Measurements from ENCODE around the gene HTT. TPM values are rescaled to one million over a fixed set of nuclear protein-coding genes. Genes with fewer than 3 reads are reported as not detected.

HTT gene
- total RNA-seq, 1 donor from 2014 or later: 72.0 TPM

GRCh38 chr4:3108211-3108610 is 33.7 kb downstream of the HTT start:
- DNase-seq (ENCODE audit: low read depth, low spot score): no peak
- no peak overlapping the region for H3K27ac Mint-ChIP-seq (ENCODE audit: unreplicated experiment)
- no peak overlapping the region for H3K4me3 Mint-ChIP-seq
- peaks cover 5% of the 10 kb centered on the region for H3K4me1 Mint-ChIP-seq
- TF ChIP-seq CTCF (conservative IDR thresholded peaks at IDR 0.05): no peak
- no peaks in the 10 kb centered on the region for H3K27me3 Mint-ChIP-seq (ENCODE audit: low read depth)
- peaks cover 8% of the 10 kb centered on the region for H3K36me3 Mint-ChIP-seq (ENCODE audit: low read depth)
- H3K9me3 Mint-ChIP-seq: no peaks in the 10 kb centered on the region

GRCh38 chr4:3111461-3111860 is 37.0 kb downstream of the HTT start:
- TF ChIP-seq CTCF (conservative IDR thresholded peaks at IDR 0.05): no peak

GRCh38 chr4:3112201-3112600 is 37.7 kb downstream of the HTT start:
- no peak overlapping the region for H3K27ac Mint-ChIP-seq (ENCODE audit: unreplicated experiment)
- H3K4me1 Mint-ChIP-seq: no peaks in the 10 kb centered on the region
- H3K4me3 Mint-ChIP-seq: no peak overlapping the region
- no peak for DNase-seq (ENCODE audit: low read depth, low spot score)
- peaks cover 7% of the 10 kb centered on the region for H3K36me3 Mint-ChIP-seq (ENCODE audit: low read depth)
- no peaks in the 10 kb centered on the region for H3K9me3 Mint-ChIP-seq
- no peaks in the 10 kb centered on the region for H3K27me3 Mint-ChIP-seq (ENCODE audit: low read depth)
- TF ChIP-seq CTCF (conservative IDR thresholded peaks at IDR 0.05): no peak

More at GRCh38 chr4:3111461-3111860, 37.0 kb downstream of the HTT start:
- peaks cover 8% of the 10 kb centered on the region for H3K36me3 Mint-ChIP-seq (ENCODE audit: low read depth)
- H3K4me1 Mint-ChIP-seq: peaks cover 3% of the 10 kb centered on the region
- H3K27ac Mint-ChIP-seq (ENCODE audit: unreplicated experiment): no peak overlapping the region
- no peaks in the 10 kb centered on the region for H3K27me3 Mint-ChIP-seq (ENCODE audit: low read depth)
- DNase-seq (ENCODE audit: low read depth, low spot score): no peak
- no peak overlapping the region for H3K4me3 Mint-ChIP-seq
- no peaks in the 10 kb centered on the region for H3K9me3 Mint-ChIP-seq

GRCh38 chr4:3112609-3113469 is 38.4 kb downstream of the HTT start:
- H3K9me3 Mint-ChIP-seq: no peaks in the 10 kb centered on the region
- H3K4me1 Mint-ChIP-seq: no peaks in the 10 kb centered on the region
- DNase-seq (ENCODE audit: low read depth, low spot score): no peak
- TF ChIP-seq CTCF (conservative IDR thresholded peaks at IDR 0.05): no peak
- peaks cover 7% of the 10 kb centered on the region for H3K36me3 Mint-ChIP-seq (ENCODE audit: low read depth)
- no peak overlapping the region for H3K27ac Mint-ChIP-seq (ENCODE audit: unreplicated experiment)
- H3K4me3 Mint-ChIP-seq: no peak overlapping the region
- H3K27me3 Mint-ChIP-seq (ENCODE audit: low read depth): no peaks in the 10 kb centered on the region

GRCh38 chr4:3114377-3114776 is 39.9 kb downstream of the HTT start:
- H3K27ac Mint-ChIP-seq (ENCODE audit: unreplicated experiment): no peak overlapping the region

More at GRCh38 chr4:3114377-3114776, 39.9 kb downstream of the HTT start:
- H3K36me3 Mint-ChIP-seq (ENCODE audit: low read depth): peaks cover 10% of the 10 kb centered on the region
- DNase-seq (ENCODE audit: low read depth, low spot score): no peak
- TF ChIP-seq CTCF (conservative IDR thresholded peaks at IDR 0.05): no peak
- no peaks in the 10 kb centered on the region for H3K4me1 Mint-ChIP-seq
- no peak overlapping the region for H3K4me3 Mint-ChIP-seq
- no peaks in the 10 kb centered on the region for H3K27me3 Mint-ChIP-seq (ENCODE audit: low read depth)
- H3K9me3 Mint-ChIP-seq: no peaks in the 10 kb centered on the region

All from neural crest cell (in vitro differentiated cells).